Peyer's patch (tissue), 4 donors: Measurements from ENCODE around the gene TTC23.

ENCODE experiments used
- CTCF ChIP-seq, 6 experiments: fragments of 450-650 bp in 4 of 6; fragments of 200-600 bp in 2 of 6; sonication (generic) in 1 of 6; IDR thresholded peaks; one replicate each; pipeline ENCODE4 v1.5.1; 2017 to 2019; ENCODE audit warnings: antibody characterized with exemption in 6 of 6, mild to moderate bottlenecking in 3 of 6, moderate library complexity in 1 of 6
- POLR2A ChIP-seq, 2 donors: fragments of 450-650 bp; IDR thresholded peaks; one replicate each; pipeline ENCODE4 v1.5.1; 2017; ENCODE audit warnings: antibody characterized with exemption in 2 of 2, mild to moderate bottlenecking in 2 of 2, moderate library complexity in 2 of 2

- TF ChIP-seq CTCF (IDR thresholded peaks at IDR 0.05) (no peak), POLR2A (IDR thresholded peaks at IDR 0.05) (no peak)
Observed at GRCh38 chr15:99165020-99165790, 84.2 kb downstream of the TTC23 start.
